H9 (cell line): ENCODE measurements around the gene SEMA3F. TPM values are rescaled to one million over a fixed set of nuclear protein-coding genes. Genes with fewer than 3 reads are reported as not detected.

Source experiments
- DNase-seq: peaks from one replicate; pipeline ENCODE4 v3.0.0-alpha.2; 2017
- H2AFZ ChIP-seq: one replicate; pipeline ENCODE4 v1.6.1; 2013; ENCODE audit warnings: mild to moderate bottlenecking, low read length, control low read depth, moderate library complexity
- H2AK5ac ChIP-seq: 2 replicates; pipeline ENCODE4 v1.6.1; 2013; ENCODE audit warnings: low read length, control low read depth, mixed read lengths; ENCODE audit not compliant: insufficient read length
- H2BK120ac ChIP-seq: one replicate; pipeline ENCODE4 v1.6.1; 2013; ENCODE audit warnings: low read depth, mild to moderate bottlenecking, low read length, control low read depth, inconsistent platforms; ENCODE audit not compliant: poor library complexity, severe bottlenecking
- H2BK12ac ChIP-seq: 2 replicates; pipeline ENCODE4 v1.6.1; 2013; ENCODE audit warnings: low read length, control low read depth, mixed read lengths, low read depth; ENCODE audit not compliant: insufficient read length
- H2BK15ac ChIP-seq: 2 replicates; pipeline ENCODE4 v1.6.1; 2013; ENCODE audit warnings: low read depth, low read length, control low read depth
- H2BK20ac ChIP-seq: one replicate; pipeline ENCODE4 v1.6.1; 2013; ENCODE audit warnings: low read depth, mild to moderate bottlenecking, low read length, control low read depth, inconsistent platforms; ENCODE audit not compliant: poor library complexity, severe bottlenecking
- H2BK5ac ChIP-seq: 2 replicates; pipeline ENCODE4 v1.6.1; 2013; ENCODE audit warnings: low read length, control low read depth, mixed read lengths; ENCODE audit not compliant: insufficient read length
- H3K14ac ChIP-seq: 2 replicates; pipeline ENCODE4 v1.6.1; 2013; ENCODE audit warnings: low read length, control low read depth; ENCODE audit not compliant: insufficient read depth
- H3K18ac ChIP-seq: 2 replicates; pipeline ENCODE4 v1.6.1; 2013; ENCODE audit warnings: low read depth, mild to moderate bottlenecking, mixed read lengths, low read length, control low read depth; ENCODE audit not compliant: insufficient read length
- H3K23ac ChIP-seq: 2 replicates; pipeline ENCODE4 v1.6.1; 2013; ENCODE audit warnings: low read length, control low read depth, mixed read lengths, low read depth; ENCODE audit not compliant: insufficient read length
- H3K23me2 ChIP-seq: 2 replicates; pipeline ENCODE4 v1.6.1; 2013; ENCODE audit warnings: low read depth, mild to moderate bottlenecking, mixed read lengths, low read length, control low read depth; ENCODE audit not compliant: insufficient read length, poor library complexity, severe bottlenecking
- H3K27ac ChIP-seq: 2 replicates; pipeline ENCODE4 v1.5.1; 2013; ENCODE audit warnings: low read length, control low read depth, mixed read lengths, low read depth; ENCODE audit not compliant: insufficient read length
- H3K27me3 ChIP-seq: 2 replicates; pipeline ENCODE4 v1.6.1; 2013; ENCODE audit warnings: low read length, control low read depth, inconsistent platforms; ENCODE audit not compliant: insufficient read depth
- H3K4ac ChIP-seq: 2 replicates; pipeline ENCODE4 v1.6.1; 2013; ENCODE audit warnings: low read depth, mild to moderate bottlenecking, control low read depth, inconsistent platforms, low read length, moderate library complexity
- H3K4me1 ChIP-seq: 2 replicates; pipeline ENCODE4 v1.6.1; 2013; ENCODE audit warnings: low read length, control low read depth, inconsistent platforms; ENCODE audit not compliant: insufficient read depth
- H3K4me2 ChIP-seq: 2 replicates; pipeline ENCODE4 v1.6.1; 2013; ENCODE audit warnings: low read length, control low read depth, mixed read lengths; ENCODE audit not compliant: insufficient read length, insufficient read depth
- H3K56ac ChIP-seq: 2 replicates; pipeline ENCODE4 v1.6.1; 2013; ENCODE audit warnings: low read depth, mild to moderate bottlenecking, mixed read lengths, low read length, control low read depth; ENCODE audit not compliant: insufficient read length
- H3K79me1 ChIP-seq: 2 replicates; pipeline ENCODE4 v1.6.1; 2013; ENCODE audit warnings: low read depth, mild to moderate bottlenecking, moderate library complexity, low read length, control low read depth, inconsistent platforms; ENCODE audit not compliant: insufficient read depth, poor library complexity, severe bottlenecking
- H3K79me2 ChIP-seq: 2 replicates; pipeline ENCODE4 v1.6.1; 2013; ENCODE audit warnings: low read length, control low read depth, inconsistent platforms; ENCODE audit not compliant: insufficient read depth
- H3K9ac ChIP-seq: 2 replicates; pipeline ENCODE4 v1.6.1; 2013; ENCODE audit warnings: low read length, control low read depth, mixed read lengths; ENCODE audit not compliant: insufficient read length; ENCODE audit errors: extremely low read depth
- H3K9me3 ChIP-seq: one replicate; pipeline ENCODE4 v1.6.1; 2013; ENCODE audit warnings: low read depth, low read length, inconsistent platforms; ENCODE audit not compliant: control insufficient read depth
- H3T11ph ChIP-seq: one replicate; pipeline ENCODE4 v1.6.1; 2013; ENCODE audit warnings: mild to moderate bottlenecking, low read length, control low read depth, inconsistent platforms
- H4K20me1 ChIP-seq: one replicate; pipeline ENCODE4 v1.6.1; 2013; ENCODE audit not compliant: control insufficient read depth, insufficient read length, insufficient read depth
- H4K5ac ChIP-seq: 2 replicates; pipeline ENCODE4 v1.6.1; 2013; ENCODE audit warnings: low read depth, mild to moderate bottlenecking, mixed read lengths, low read length, control low read depth; ENCODE audit not compliant: insufficient read length
- H4K8ac ChIP-seq: replicated peaks from 2 replicates; pipeline ENCODE4 v1.6.1; 2013; ENCODE audit warnings: low read length, control low read depth, mixed read lengths, low read depth; ENCODE audit not compliant: insufficient read length
- H4K91ac ChIP-seq: 2 replicates; pipeline ENCODE4 v1.6.1; 2013; ENCODE audit warnings: low read depth, mild to moderate bottlenecking, moderate library complexity, mixed read lengths, low read length, control low read depth; ENCODE audit not compliant: insufficient read length
- H3K27ac Mint-ChIP-seq, 3 experiments: 2 replicates in 2 of 3; 3 replicates in 1 of 3; pipeline ENCODE4 v1.8.0; 2020 to 2021; ENCODE audit warnings: mixed read lengths in 3 of 3, mild to moderate bottlenecking in 1 of 3, moderate library complexity in 1 of 3
- H3K27me3 Mint-ChIP-seq: 2 replicates; pipeline ENCODE4 v1.8.0; 2021; ENCODE audit warnings: low read depth, mild to moderate bottlenecking, moderate library complexity, mixed read lengths
- H3K36me3 Mint-ChIP-seq, 3 experiments: 2 replicates in 2 of 3; 3 replicates in 1 of 3; pipeline ENCODE4 v1.8.0; 2020 to 2021; ENCODE audit warnings: low read depth in 3 of 3, mixed read lengths in 3 of 3; ENCODE audit not compliant: insufficient read depth in 1 of 3
- H3K4me1 Mint-ChIP-seq, 2 experiments: 2 replicates each; pipeline ENCODE4 v1.8.0; 2020; ENCODE audit warnings: mixed read lengths in 2 of 2
- H3K4me3 Mint-ChIP-seq, 2 experiments: 2 replicates in 1 of 2; 3 replicates in 1 of 2; pipeline ENCODE4 v1.8.0; 2020 to 2021; ENCODE audit warnings: mild to moderate bottlenecking in 2 of 2, mixed read lengths in 2 of 2, moderate library complexity in 1 of 2
- H3K9me3 Mint-ChIP-seq, 2 experiments: 2 replicates in 1 of 2; 3 replicates in 1 of 2; pipeline ENCODE4 v1.8.0; 2020; ENCODE audit warnings: mild to moderate bottlenecking in 2 of 2, mixed read lengths in 2 of 2, moderate library complexity in 1 of 2
- WGBS: extraction: QIAGEN DNeasy Blood & Tissue Kit; methylation state at CpG from one replicate; pipeline ENCODE4 v1.1.7; 2013; ENCODE audit warnings: missing lambda C conversion rate, low lambda C conversion rate, mixed read lengths; ENCODE audit not compliant: insufficient read length; ENCODE audit errors: extremely low coverage; 5-methylcytosine and 5-hydroxymethylcytosine counted together
- total RNA-seq: library from RNA; stranded (reverse); gene quantifications from 2 replicates; pipeline ENCODE4 v1.2.1, GENCODE V29; 2021
- TF ChIP-seq, protein P1 (sequence below): fragments of 200-600 bp; sonication (generic); conservative IDR thresholded peaks from 3 replicates; pipeline ENCODE4 v1.8.0; 2021; ENCODE audit warnings: antibody characterized with exemption, mild to moderate bottlenecking

The SEMA3F gene
- total RNA-seq, 1 experiment from 2014 or later = 14.3 TPM

DNA sequence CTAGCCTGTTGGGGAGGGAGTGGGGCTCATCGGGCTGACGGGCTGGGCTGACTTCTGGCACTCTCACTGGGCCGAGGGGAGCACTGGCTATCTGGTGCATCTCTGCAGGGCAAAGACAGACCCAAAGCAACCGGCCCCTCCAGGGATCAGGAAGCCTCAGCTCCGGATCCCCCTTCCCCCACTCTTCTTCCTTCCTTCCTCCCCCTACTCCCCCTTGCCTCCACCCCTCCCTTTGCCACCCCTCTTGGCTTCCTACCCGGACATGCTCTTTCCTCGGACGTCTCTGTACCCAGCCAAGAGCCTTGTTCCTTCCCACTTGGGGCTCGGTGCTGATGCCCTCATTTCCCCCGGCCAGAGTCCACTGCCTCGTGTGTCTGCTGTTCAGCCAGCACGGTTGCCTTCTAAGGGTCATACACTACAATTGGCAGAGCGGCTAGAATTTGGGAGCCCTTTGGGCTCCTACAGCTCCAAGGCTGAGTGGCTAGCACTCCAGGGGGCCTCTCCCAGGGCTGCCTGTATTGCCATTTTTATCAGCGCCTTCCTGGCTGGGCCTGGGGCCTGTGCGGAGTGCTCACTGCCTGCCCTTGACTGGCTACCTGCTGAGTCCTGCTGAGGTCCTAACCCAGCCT is 10.9 kb downstream of the SEMA3F start:
- TF ChIP-seq, protein P1, sequence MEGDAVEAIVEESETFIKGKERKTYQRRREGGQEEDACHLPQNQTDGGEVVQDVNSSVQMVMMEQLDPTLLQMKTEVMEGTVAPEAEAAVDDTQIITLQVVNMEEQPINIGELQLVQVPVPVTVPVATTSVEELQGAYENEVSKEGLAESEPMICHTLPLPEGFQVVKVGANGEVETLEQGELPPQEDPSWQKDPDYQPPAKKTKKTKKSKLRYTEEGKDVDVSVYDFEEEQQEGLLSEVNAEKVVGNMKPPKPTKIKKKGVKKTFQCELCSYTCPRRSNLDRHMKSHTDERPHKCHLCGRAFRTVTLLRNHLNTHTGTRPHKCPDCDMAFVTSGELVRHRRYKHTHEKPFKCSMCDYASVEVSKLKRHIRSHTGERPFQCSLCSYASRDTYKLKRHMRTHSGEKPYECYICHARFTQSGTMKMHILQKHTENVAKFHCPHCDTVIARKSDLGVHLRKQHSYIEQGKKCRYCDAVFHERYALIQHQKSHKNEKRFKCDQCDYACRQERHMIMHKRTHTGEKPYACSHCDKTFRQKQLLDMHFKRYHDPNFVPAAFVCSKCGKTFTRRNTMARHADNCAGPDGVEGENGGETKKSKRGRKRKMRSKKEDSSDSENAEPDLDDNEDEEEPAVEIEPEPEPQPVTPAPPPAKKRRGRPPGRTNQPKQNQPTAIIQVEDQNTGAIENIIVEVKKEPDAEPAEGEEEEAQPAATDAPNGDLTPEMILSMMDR = no peak
- Histone ChIP-seq H3K4me2 (no peak overlapping the region), H3K9ac (no peak overlapping the region), H3K9me3 (no peaks in the 10 kb centered on the region), H3K79me2 (no peaks in the 10 kb centered on the region), H3K18ac (no peak overlapping the region), H2BK120ac (no peak overlapping the region), H4K8ac (no peak overlapping the region), H2BK15ac (no peak overlapping the region), H3K27ac (no peak overlapping the region), H2BK20ac (no peak overlapping the region), H3K23me2 (no peaks in the 10 kb centered on the region), H3T11ph (no peak overlapping the region), H3K79me1 (no peaks in the 10 kb centered on the region), H3K4me1 (peaks cover 7% of the 10 kb centered on the region; the same call in 1 of the 2 replicates), H4K91ac (no peak overlapping the region), H2AFZ (no peak overlapping the region), H4K20me1 (no peaks in the 10 kb centered on the region), H3K56ac (no peak overlapping the region), H3K4ac (no peak overlapping the region), H4K5ac (no peak overlapping the region), H3K23ac (no peak overlapping the region), H3K14ac (peak overlapping the region; percentile 39; the same call in 1 of the 2 replicates), H2AK5ac (no peak overlapping the region), H2BK12ac (no peak overlapping the region), H2BK5ac (no peak overlapping the region), H3K27me3 (no peaks in the 10 kb centered on the region)
- Mint-ChIP-seq H3K4me1 (peaks cover 34 to 53% of the 10 kb centered on the region in 2 experiments), H3K4me3 (peak overlapping the region in 1 of 2 experiments; percentile 52; a peak in 1 of 5 replicates), H3K27me3 (no peaks in the 10 kb centered on the region; the same call in 1 of the 2 replicates), H3K27ac (peak overlapping the region in 1 of 3 experiments; percentile 58; a peak in 1 of 7 replicates), H3K9me3 (no peaks in the 10 kb centered on the region), H3K36me3 (peaks cover 9 to 26% (median 22%) of the 10 kb centered on the region in 3 experiments)
- no CpG with 5 or more reads among the region's 15 CpGs for WGBS
- DNase-seq = no peak
